PC-9 (cell line): ENCODE measurements around the gene MICB.

Experiments used
- EZH2 ChIP-seq: fragments of 200-600 bp; sonication (generic); IDR thresholded peaks from 2 replicates; pipeline ENCODE4 v1.8.0; 2017; ENCODE audit warnings: antibody characterized with exemption, low read depth
- TF ChIP-seq, protein P1 (sequence below): fragments of 200-600 bp; sonication (generic); conservative IDR thresholded peaks from 2 replicates; pipeline ENCODE4 v1.6.1; 2017; ENCODE audit warnings: mixed run types, antibody characterized with exemption, mild to moderate bottlenecking, moderate library complexity

DNA sequence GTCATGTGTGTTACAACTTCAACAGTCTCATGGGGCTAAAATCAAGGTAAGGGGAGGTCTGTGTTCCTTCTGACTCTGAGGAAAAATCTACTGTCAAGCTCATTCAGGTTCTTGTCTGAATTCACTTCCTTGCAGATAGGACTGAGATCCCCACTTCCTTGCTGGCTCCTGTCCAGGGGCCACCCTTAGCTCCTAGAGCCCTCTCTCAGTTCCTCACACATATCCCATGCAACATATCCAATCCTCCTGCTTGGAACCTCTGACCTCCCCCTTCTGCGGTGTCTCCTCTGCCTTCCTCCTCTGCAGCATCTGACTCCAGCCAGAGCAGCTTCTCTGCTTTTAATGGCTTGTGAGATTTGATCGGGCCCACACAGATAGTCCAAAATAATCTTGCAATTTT is 27.1 kb upstream of the MICB start:
- TF ChIP-seq, protein P1, sequence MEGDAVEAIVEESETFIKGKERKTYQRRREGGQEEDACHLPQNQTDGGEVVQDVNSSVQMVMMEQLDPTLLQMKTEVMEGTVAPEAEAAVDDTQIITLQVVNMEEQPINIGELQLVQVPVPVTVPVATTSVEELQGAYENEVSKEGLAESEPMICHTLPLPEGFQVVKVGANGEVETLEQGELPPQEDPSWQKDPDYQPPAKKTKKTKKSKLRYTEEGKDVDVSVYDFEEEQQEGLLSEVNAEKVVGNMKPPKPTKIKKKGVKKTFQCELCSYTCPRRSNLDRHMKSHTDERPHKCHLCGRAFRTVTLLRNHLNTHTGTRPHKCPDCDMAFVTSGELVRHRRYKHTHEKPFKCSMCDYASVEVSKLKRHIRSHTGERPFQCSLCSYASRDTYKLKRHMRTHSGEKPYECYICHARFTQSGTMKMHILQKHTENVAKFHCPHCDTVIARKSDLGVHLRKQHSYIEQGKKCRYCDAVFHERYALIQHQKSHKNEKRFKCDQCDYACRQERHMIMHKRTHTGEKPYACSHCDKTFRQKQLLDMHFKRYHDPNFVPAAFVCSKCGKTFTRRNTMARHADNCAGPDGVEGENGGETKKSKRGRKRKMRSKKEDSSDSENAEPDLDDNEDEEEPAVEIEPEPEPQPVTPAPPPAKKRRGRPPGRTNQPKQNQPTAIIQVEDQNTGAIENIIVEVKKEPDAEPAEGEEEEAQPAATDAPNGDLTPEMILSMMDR = no peak
- no peak for TF ChIP-seq EZH2
